Coronary artery (tissue), 2 donors: Measurements from ENCODE around the gene FHAD1.

Source experiments
- DNase-seq: peaks from one replicate; pipeline ENCODE4 v3.0.0-alpha.2; 2017; ENCODE audit warnings: low spot score
- H3K27ac ChIP-seq, 2 donors: fragments of 200-600 bp; sonication (generic); one replicate each; pipeline ENCODE4 v1.5.1; 2016 to 2019
- H3K4me3 ChIP-seq: fragments of 200-600 bp; sonication (generic); 2 replicates; pipeline ENCODE4 v1.5.1; 2016; ENCODE audit warnings: mild to moderate bottlenecking, moderate library complexity
- CTCF ChIP-seq: fragments of 200-600 bp; sonication (generic); IDR thresholded peaks from one replicate; pipeline ENCODE4 v1.5.1; 2019; ENCODE audit warnings: antibody characterized with exemption

FHAD1 gene

GRCh38 chr1:15414445-15414983, 167.5 kb downstream of the FHAD1 start:
- H3K27ac ChIP-seq, result no peak overlapping the region
- TF ChIP-seq CTCF, result no peak
- DNase-seq, result no peak
- H3K4me3 ChIP-seq, result no peak overlapping the region

GRCh38 chr1:15417059-15417934, 170.3 kb downstream of the FHAD1 start:
- Histone ChIP-seq H3K4me3 (no peak overlapping the region), H3K27ac (peak overlapping the region in 1 of 2 donors; percentile 15)
- no peak for DNase-seq
- TF ChIP-seq CTCF, result no peak

- TF ChIP-seq CTCF, result no peak
- no peak overlapping the region for H3K4me3 ChIP-seq
- DNase-seq, result no peak
- no peak overlapping the region for H3K27ac ChIP-seq
Observed at GRCh38 chr1:15418806-15419515, 171.9 kb downstream of the FHAD1 start.

- no peak for DNase-seq
- no peak for TF ChIP-seq CTCF
- Histone ChIP-seq H3K4me3 (no peak overlapping the region), H3K27ac (no peak overlapping the region)
Observed at GRCh38 chr1:15420853-15421465, 173.9 kb downstream of the FHAD1 start.

- no peak for DNase-seq
- H3K27ac ChIP-seq, result no peak overlapping the region
- H3K4me3 ChIP-seq, result no peak overlapping the region
- TF ChIP-seq CTCF, result no peak
Observed at GRCh38 chr1:15422871-15423270, 175.8 kb downstream of the FHAD1 start.

GRCh38 chr1:15423355-15424077, 176.5 kb downstream of the FHAD1 start:
- TF ChIP-seq CTCF, result no peak
- Histone ChIP-seq H3K4me3 (no peak overlapping the region), H3K27ac (no peak overlapping the region)
- no peak for DNase-seq
